GM21390 (cell line): ENCODE results near the gene CFAP73.
"Not testable (repeated sequence)": the region's sequence is repeated elsewhere in the genome, so short reads cannot be mapped to it uniquely, and the experiment has no call there.

Experiments
- ATAC-seq: cut with Tn5 transposase; IDR thresholded peaks from one replicate; pipeline ENCODE4 v1.9.1; 2021; ENCODE audit not compliant: unreplicated experiment

The CFAP73 gene

GRCh38 chr12:113149361-113150150 lies at the start of gene CFAP73:
TSS of gene CFAP73 (plus strand) at chr12:113149724. CDS start at chr12:113149858, 134 bp downstream.
- ATAC-seq: no peak

- no peak for ATAC-seq
These were observed 49.8 kb upstream of the CFAP73 start for GRCh38 chr12:113099764-113100163.

GRCh38 chr12:113101751-113102150 lies 47.8 kb upstream of the CFAP73 start:
- ATAC-seq: no peak

GRCh38 chr12:113102811-113103210 lies 46.7 kb upstream of the CFAP73 start:
- ATAC-seq: no peak

GRCh38 chr12:113103756-113104450 lies 45.6 kb upstream of the CFAP73 start:
- peak; percentile 53 for ATAC-seq

- no peak for ATAC-seq
These were observed 44.5 kb upstream of the CFAP73 start for GRCh38 chr12:113104953-113105510.

- ATAC-seq: no peak
These were observed 43.8 kb upstream of the CFAP73 start for GRCh38 chr12:113105606-113106271.

GRCh38 chr12:113106361-113106760 lies 43.2 kb upstream of the CFAP73 start:
- no peak for ATAC-seq

GRCh38 chr12:113108308-113108707 lies 41.2 kb upstream of the CFAP73 start:
- ATAC-seq: no peak

GRCh38 chr12:113109360-113109759 lies 40.2 kb upstream of the CFAP73 start:
- ATAC-seq: no peak

GRCh38 chr12:113109872-113110599 lies 39.5 kb upstream of the CFAP73 start:
- ATAC-seq: no peak

GRCh38 chr12:113111247-113111646 lies 38.3 kb upstream of the CFAP73 start:
- no peak for ATAC-seq

- no peak for ATAC-seq
These were observed 37.3 kb upstream of the CFAP73 start for GRCh38 chr12:113112043-113112899.

GRCh38 chr12:113113397-113113796 lies 36.1 kb upstream of the CFAP73 start:
- ATAC-seq: no peak

- no peak for ATAC-seq
These were observed 34.9 kb upstream of the CFAP73 start for GRCh38 chr12:113114447-113115178.

GRCh38 chr12:113115455-113116126 lies 33.9 kb upstream of the CFAP73 start:
- ATAC-seq: no peak

- ATAC-seq: no peak
These were observed 32.6 kb upstream of the CFAP73 start for GRCh38 chr12:113116875-113117274.

GRCh38 chr12:113117684-113118083 lies 31.8 kb upstream of the CFAP73 start:
- not testable (repeated sequence) for ATAC-seq

GRCh38 chr12:113118142-113118541 lies 31.4 kb upstream of the CFAP73 start:
- no peak for ATAC-seq
